LoVo (cell line): ENCODE results near the gene RIPK4.

Experiments used
- DNase-seq: peaks from one replicate; pipeline ENCODE4 v3.0.0-alpha.2; 2016; ENCODE audit warnings: low spot score

Gene RIPK4

GRCh38 chr21:41691205-41692184 is 75.4 kb downstream of the RIPK4 start:
- DNase-seq, result no peak
